ENCODE data around the gene FRMD7.

The FRMD7 gene

GRCh38 chrX:132090403-132091159 is 37.2 kb downstream of the FRMD7 start:
- H3K9ac ChIP-seq, result no peak overlapping the region
- no peak for TF ChIP-seq CTCF (IDR thresholded peaks at IDR 0.05)
- no peak overlapping the region for H2AFZ ChIP-seq
- H3K9me3 ChIP-seq (ENCODE audit: control insufficient read depth, low read length), result no peaks in the 10 kb centered on the region
- no peaks in the 10 kb centered on the region for H3K36me3 ChIP-seq (ENCODE audit: control insufficient read depth, insufficient read depth, low read length)
- H3K27me3 ChIP-seq (ENCODE audit: control insufficient read depth, insufficient read depth, low read length), result no peaks in the 10 kb centered on the region
- no peak overlapping the region for H3K4me3 ChIP-seq (ENCODE audit: low read depth, low read length)
- H3K79me2 ChIP-seq, result no peaks in the 10 kb centered on the region
- no peak overlapping the region for H3K27ac ChIP-seq
- no peak overlapping the region for H3K4me2 ChIP-seq (ENCODE audit: low read length)
- H3K4me1 ChIP-seq, result no peaks in the 10 kb centered on the region

- Histone ChIP-seq H3K4me1 (no peaks in the 10 kb centered on the region), H3K79me2 (no peaks in the 10 kb centered on the region), H3K27me3 (ENCODE audit: control insufficient read depth, insufficient read depth, low read length) (no peaks in the 10 kb centered on the region), H3K9ac (no peak overlapping the region), H3K27ac (no peak overlapping the region), H3K4me2 (ENCODE audit: low read length) (no peak overlapping the region), H3K36me3 (ENCODE audit: control insufficient read depth, insufficient read depth, low read length) (no peaks in the 10 kb centered on the region), H2AFZ (no peak overlapping the region), H3K4me3 (ENCODE audit: low read depth, low read length) (no peak overlapping the region), H3K9me3 (ENCODE audit: control insufficient read depth, low read length) (no peaks in the 10 kb centered on the region)
- TF ChIP-seq CTCF (IDR thresholded peaks at IDR 0.05), result no peak
Measured at GRCh38 chrX:132088864-132089263, 39.0 kb downstream of the FRMD7 start.

- Histone ChIP-seq H3K79me2 (no peaks in the 10 kb centered on the region), H3K9ac (no peak overlapping the region), H3K27ac (no peak overlapping the region), H2AFZ (no peak overlapping the region), H3K9me3 (ENCODE audit: control insufficient read depth, low read length) (no peaks in the 10 kb centered on the region), H3K27me3 (ENCODE audit: control insufficient read depth, insufficient read depth, low read length) (no peaks in the 10 kb centered on the region), H3K4me2 (ENCODE audit: low read length) (no peak overlapping the region), H3K4me3 (ENCODE audit: low read depth, low read length) (no peak overlapping the region), H3K4me1 (no peaks in the 10 kb centered on the region), H3K36me3 (ENCODE audit: control insufficient read depth, insufficient read depth, low read length) (no peaks in the 10 kb centered on the region)
- TF ChIP-seq CTCF (IDR thresholded peaks at IDR 0.05), result no peak
Measured at GRCh38 chrX:132086672-132087071, 41.1 kb downstream of the FRMD7 start.

- H3K9ac ChIP-seq, result no peak overlapping the region
- no peaks in the 10 kb centered on the region for H3K9me3 ChIP-seq (ENCODE audit: control insufficient read depth, low read length)
- H3K4me1 ChIP-seq, result no peaks in the 10 kb centered on the region
- no peaks in the 10 kb centered on the region for H3K36me3 ChIP-seq (ENCODE audit: control insufficient read depth, insufficient read depth, low read length)
- no peak for TF ChIP-seq CTCF (IDR thresholded peaks at IDR 0.05)
- H3K79me2 ChIP-seq, result no peaks in the 10 kb centered on the region
- no peak overlapping the region for H2AFZ ChIP-seq
- no peak overlapping the region for H3K27ac ChIP-seq
- no peak overlapping the region for H3K4me3 ChIP-seq (ENCODE audit: low read depth, low read length)
- H3K4me2 ChIP-seq (ENCODE audit: low read length), result no peak overlapping the region
- H3K27me3 ChIP-seq (ENCODE audit: control insufficient read depth, insufficient read depth, low read length), result no peaks in the 10 kb centered on the region
Measured at GRCh38 chrX:132085786-132086185, 42.0 kb downstream of the FRMD7 start.

- no peak overlapping the region for H3K9ac ChIP-seq
Measured at GRCh38 chrX:132077912-132078311, 49.9 kb downstream of the FRMD7 start.

More at GRCh38 chrX:132077912-132078311, 49.9 kb downstream of the FRMD7 start:
- no peaks in the 10 kb centered on the region for H3K79me2 ChIP-seq
- no peaks in the 10 kb centered on the region for H3K36me3 ChIP-seq (ENCODE audit: control insufficient read depth, insufficient read depth, low read length)
- TF ChIP-seq CTCF (IDR thresholded peaks at IDR 0.05), result no peak
- no peaks in the 10 kb centered on the region for H3K27me3 ChIP-seq (ENCODE audit: control insufficient read depth, insufficient read depth, low read length)
- H3K9me3 ChIP-seq (ENCODE audit: control insufficient read depth, low read length), result no peaks in the 10 kb centered on the region
- no peak overlapping the region for H2AFZ ChIP-seq
- no peaks in the 10 kb centered on the region for H3K4me1 ChIP-seq
- no peak overlapping the region for H3K4me2 ChIP-seq (ENCODE audit: low read length)
- H3K27ac ChIP-seq, result no peak overlapping the region
- no peak overlapping the region for H3K4me3 ChIP-seq (ENCODE audit: low read depth, low read length)

All from parathyroid adenoma (tissue), 2 donors.